HEK293T (cell line): ENCODE measurements around the gene FAM98B.

ENCODE experiments used
- BHLHE40 ChIP-seq: fragments of 450-650 bp; IDR thresholded peaks from 2 replicates; pipeline ENCODE4 v1.6.1; 2016; ENCODE audit warnings: mild to moderate bottlenecking, moderate library complexity, borderline replicate concordance
- ELF4 ChIP-seq: fragments of 450-650 bp; IDR thresholded peaks from 2 replicates; pipeline ENCODE4 v1.6.1; 2017; ENCODE audit warnings: antibody characterized with exemption
- FOXA1 ChIP-seq: fragments of 450-650 bp; IDR thresholded peaks from 2 replicates; pipeline ENCODE4 v1.6.1; 2016; ENCODE audit warnings: mild to moderate bottlenecking
- FOXK2 ChIP-seq: fragments of 450-650 bp; IDR thresholded peaks from 2 replicates; pipeline ENCODE4 v1.6.1; 2016; ENCODE audit warnings: mild to moderate bottlenecking
- FOXM1 ChIP-seq: fragments of 450-650 bp; IDR thresholded peaks from 2 replicates; pipeline ENCODE4 v1.6.1; 2017; ENCODE audit warnings: mild to moderate bottlenecking, borderline replicate concordance
- HDGF ChIP-seq: fragments of 450-650 bp; IDR thresholded peaks from 2 replicates; pipeline ENCODE4 v1.6.1; 2017; ENCODE audit warnings: antibody characterized with exemption, borderline replicate concordance
- NFRKB ChIP-seq: fragments of 450-650 bp; IDR thresholded peaks from 2 replicates; pipeline ENCODE4 v1.6.1; 2016; ENCODE audit warnings: mild to moderate bottlenecking, moderate library complexity
- SUZ12 ChIP-seq: fragments of 450-650 bp; IDR thresholded peaks from 2 replicates; pipeline ENCODE4 v1.6.1; 2016; ENCODE audit warnings: mild to moderate bottlenecking
- TARDBP ChIP-seq: fragments of 450-650 bp; IDR thresholded peaks from 2 replicates; pipeline ENCODE4 v1.6.1; 2016
- TF ChIP-seq, protein P1 (sequence below): fragments of 450-650 bp; IDR thresholded peaks from 2 replicates; pipeline ENCODE4 v1.6.1; 2016

- no peak for TF ChIP-seq ELF4
- no peak for TF ChIP-seq FOXK2
- no peak for TF ChIP-seq FOXA1
- no peak for TF ChIP-seq TARDBP
- TF ChIP-seq, protein P1, sequence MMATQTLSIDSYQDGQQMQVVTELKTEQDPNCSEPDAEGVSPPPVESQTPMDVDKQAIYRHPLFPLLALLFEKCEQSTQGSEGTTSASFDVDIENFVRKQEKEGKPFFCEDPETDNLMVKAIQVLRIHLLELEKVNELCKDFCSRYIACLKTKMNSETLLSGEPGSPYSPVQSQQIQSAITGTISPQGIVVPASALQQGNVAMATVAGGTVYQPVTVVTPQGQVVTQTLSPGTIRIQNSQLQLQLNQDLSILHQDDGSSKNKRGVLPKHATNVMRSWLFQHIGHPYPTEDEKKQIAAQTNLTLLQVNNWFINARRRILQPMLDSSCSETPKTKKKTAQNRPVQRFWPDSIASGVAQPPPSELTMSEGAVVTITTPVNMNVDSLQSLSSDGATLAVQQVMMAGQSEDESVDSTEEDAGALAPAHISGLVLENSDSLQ = no peak
- TF ChIP-seq NFRKB = no peak
- no peak for TF ChIP-seq SUZ12
- TF ChIP-seq FOXM1 = no peak
- TF ChIP-seq HDGF = no peak
- TF ChIP-seq BHLHE40 = no peak
Measured at GRCh38 chr15:38479266-38479665, 25.3 kb downstream of the FAM98B start.
